Right lobe of liver (tissue), 4 donors: ENCODE data around the gene ZBTB7C.

Source experiments
- CTCF ChIP-seq, 4 donors: fragments of 200-600 bp in 3 of 4; fragments of 450-650 bp in 1 of 4; IDR thresholded peaks; one replicate each; pipeline versions ENCODE4 v1.5.1 to v1.8.0; 2016 to 2022; ENCODE audit warnings: antibody characterized with exemption in 4 of 4, mild to moderate bottlenecking in 2 of 4
- POLR2A ChIP-seq: fragments of 450-650 bp; IDR thresholded peaks from one replicate; pipeline ENCODE4 v1.6.1; 2017; ENCODE audit warnings: antibody characterized with exemption, mild to moderate bottlenecking
- donor health status: DM: no; HTN: no; CAD: no.
- donor health status: DM: no; HTN: no; CAD: no.
- donor health status: DM: no; HTN: yes; CAD: no.

- no peak for TF ChIP-seq CTCF (IDR thresholded peaks at IDR 0.05)
- no peak for TF ChIP-seq POLR2A
These were observed 431.0 kb downstream of the ZBTB7C start for GRCh38 chr18:47978141-47978540.
